SW 1271 (cell line): ENCODE data around the gene SOX1.

Experiments used
- DNase-seq, 2 experiments: peaks; one replicate each; lab custom pipeline; 2025; lab: John Stamatoyannopoulos, UW

Gene SOX1

DNA sequence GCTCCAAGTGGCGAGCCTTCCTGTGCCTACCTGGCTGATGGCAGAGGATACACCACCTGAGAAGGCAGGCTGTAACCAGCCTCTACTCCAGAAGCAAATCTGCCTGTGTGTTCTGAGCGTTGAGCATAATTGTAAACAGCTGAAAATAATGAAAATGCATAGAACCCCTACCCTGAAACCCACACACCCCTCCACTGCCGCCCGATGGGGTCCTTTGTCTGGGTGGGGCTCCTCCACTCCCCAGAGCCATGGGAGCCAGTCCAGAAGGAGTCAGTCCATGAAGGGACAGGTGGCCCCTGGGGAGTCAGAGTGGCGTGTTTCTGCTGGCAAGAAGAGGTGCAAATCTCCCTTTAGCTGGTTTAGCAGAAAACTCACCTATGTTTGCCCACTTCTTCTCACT lies 8.0 kb upstream of the SOX1 start:
- no peak for DNase-seq

DNA sequence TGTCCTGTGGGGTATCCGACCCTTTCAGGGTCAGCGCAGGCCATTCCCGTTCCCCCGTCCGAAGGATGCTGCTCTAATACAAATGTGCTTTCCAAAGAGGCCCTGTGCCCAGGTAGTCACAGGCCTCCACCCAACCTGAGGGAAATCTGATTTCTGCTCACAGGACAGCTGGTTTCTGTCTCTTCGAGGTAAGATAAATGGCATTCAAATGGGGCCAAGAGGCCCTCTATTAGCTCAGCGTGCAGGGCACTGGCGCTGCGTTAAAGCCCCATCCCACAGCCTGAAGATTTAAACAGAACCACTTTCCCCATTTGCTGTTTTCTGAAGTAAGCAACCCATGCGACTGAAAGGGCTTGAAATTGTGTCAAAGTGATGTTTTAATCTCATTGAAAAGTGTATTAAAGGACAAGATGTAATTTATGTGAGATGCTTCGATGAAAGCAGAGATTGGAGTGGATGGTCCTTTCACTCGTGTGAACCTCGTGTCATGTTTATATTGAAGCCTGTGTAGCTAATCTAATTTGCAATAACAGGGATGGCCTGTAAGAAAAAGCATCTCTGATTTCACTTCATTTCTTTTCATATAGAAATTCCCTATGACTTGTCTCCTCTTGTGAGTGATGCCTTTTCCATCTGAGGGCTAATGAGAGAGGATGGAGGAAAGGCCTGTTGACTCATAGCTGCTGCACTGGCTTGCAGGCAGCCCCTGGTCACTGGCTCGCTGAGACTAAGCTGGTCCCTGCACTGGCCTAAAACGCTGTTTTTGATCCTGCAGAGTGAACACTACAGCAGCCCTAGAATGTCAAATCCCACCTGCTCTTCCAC lies 7.3 kb upstream of the SOX1 start:
- DNase-seq: no peak

DNA sequence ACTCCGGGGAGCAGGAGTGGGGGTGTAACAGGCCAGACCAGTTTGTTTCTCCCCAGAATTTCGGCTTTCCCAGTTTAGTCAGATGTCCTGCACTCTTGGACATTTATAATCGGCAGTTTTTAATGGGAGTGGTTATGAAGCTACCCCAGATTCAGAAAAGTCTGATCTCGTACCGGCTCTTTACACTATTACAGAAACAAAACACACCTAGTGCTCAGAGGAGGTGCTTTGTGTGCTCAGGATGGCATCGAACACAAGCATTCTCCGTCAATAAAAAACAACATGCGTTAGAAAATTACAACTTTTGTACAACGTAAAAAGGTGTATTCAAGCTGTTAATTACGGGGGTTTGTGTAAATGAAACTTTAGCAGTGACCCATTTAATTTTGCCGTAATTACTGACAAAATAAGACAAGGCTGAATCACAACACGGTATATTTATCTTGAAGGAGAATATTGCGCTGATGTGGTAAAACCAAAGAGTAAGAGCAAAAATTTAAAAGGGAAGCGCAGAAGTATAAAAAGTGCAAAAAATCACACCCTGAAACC lies 6.6 kb upstream of the SOX1 start:
- no peak for DNase-seq

DNA sequence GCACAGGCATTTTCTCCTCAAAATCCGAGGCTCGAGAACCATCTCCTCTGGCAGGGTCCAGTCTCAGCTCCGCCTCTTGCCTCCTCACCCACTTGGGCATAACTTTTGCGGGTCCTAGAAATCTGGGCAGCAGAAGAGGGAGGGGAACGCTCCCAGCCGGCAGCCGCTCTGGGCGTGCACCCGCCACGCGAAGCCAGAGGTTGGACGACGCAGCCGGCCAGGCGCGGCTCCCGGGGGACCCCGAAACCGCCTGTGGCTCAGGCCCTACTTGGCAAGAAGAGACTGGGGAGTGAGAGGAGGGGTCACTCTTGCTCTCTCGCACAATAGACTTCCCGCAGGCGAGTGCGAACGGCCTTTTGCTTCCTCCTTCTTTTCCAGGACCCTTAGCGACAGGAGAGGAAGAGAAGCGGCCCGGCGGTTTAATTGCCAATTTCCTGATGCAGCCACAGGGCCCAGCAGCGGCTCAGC lies 6.0 kb upstream of the SOX1 start:
- DNase-seq: no peak

DNA sequence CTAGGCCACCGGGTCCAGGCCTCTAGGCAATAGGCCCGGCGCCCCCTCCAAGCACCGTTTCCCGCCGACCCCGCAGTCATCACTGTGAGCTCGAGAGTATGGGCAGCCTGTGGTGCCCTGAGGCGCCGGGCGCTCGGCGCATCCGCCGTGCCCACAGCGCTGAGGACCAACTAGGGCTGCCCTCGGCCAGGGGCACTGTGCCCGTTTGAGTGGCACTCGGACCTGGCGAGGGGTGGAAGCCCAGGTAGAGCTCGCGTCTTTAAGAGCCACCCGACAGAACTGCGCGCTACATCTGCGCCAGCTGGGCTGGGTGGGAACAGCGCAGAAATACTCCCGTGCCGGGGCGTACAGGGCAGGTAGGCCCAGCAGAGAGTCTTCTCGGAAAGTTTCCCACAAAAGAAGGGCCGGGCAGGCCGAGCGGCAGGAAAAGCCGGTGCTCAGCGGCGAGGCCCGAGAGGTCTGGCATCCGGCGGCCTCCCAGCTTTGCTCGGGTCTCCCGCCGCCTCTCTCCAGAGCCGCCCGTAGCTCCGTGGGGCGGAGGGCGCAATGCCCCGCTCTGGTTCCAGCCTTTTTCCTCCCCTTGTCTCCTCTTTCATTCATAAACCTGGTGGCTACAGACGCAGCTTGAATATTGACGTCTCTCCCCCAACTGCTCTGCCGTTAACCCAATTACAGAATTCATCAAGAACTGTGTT lies 5.4 kb upstream of the SOX1 start:
- no peak for DNase-seq

DNA sequence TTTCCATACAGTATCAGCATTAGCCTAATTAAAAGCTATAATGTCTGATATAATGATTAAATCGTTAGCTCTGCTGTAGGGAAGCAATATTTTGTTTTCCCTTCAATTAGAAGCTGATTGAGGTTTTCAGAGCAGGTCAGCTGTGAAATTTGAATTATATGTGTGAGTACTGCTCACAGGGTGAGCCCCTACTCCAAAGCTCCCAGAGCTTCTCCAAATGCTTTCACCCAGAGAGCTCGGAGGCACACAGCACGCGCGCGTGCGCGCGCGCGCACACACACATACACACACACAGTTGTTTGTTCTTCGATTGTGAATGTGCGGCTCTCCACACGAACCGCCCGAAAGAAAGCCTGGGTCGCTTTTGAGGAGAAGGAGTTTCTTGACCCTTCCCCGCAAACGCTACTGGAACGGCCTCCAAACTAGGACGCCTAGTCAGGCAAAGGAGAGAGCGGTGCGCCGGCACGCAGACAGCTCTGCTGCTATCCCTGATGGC lies 4.8 kb upstream of the SOX1 start:
- no peak for DNase-seq

DNA sequence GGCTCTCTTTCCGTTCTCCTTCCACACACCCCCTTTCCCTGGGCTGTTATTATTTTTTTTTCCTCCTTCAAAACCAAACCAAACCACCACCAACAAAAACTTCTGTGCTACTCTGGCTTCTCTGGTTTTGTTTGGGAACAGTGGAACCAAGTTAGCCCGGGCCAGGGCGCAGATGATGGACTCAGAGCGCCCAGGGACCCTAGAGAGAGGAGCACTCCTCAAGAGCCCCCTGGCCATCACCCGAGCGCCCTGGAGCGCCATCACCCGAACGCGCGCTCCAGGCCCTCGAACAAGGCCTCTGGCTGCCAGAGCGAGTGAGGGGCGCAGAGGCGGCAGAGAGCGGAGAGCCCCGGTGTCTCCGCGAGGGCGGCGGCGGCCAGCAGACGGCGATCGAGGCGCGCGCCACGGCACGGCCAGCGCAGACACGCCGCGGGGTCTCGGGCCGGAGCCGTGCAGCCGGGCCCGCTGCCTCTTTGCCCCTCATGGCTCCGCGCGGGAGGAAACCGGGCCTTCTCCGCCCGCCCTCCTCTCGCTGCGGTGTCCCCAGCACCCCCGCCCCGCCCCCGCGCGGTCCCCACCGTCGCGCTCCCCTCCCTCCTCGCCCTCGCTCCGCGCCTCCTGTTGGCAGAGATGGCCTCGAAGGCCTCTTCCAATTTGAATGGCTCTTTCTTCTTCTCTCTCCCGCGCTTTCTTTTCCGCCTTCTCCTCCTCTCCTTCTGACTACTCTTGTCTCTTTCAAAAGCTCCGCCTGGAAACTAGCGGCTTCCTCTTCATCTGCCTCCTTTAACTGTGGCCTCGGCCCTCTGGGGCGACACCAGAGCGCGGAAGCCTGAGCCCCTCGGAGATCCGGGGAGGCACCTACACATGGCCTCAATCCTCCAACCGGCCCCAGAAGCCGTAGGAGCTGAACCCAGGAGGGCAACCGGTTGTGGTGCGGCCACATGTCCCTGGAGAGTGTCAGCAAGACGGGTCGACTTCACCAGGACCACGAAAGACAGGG lies 4.1 kb upstream of the SOX1 start:
- no peak for DNase-seq

DNA sequence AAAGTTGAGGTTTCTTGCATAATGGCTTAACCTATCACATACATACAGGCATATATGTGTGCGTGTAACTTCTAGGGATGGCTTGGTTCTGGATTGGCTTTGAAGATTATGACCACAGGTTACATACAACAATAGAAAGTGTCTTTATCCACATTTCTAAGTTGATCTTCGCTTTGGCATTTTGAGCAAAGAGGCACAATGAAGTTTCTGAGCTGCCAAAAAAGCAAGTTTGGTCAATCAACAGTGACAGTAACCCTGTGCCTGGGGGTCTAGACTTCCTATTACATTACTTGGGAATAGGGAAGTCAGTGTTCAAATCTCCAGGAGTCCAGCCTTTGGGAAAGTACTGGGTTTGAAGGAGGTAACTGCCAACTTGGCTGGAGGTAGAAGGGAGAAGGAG lies 3.1 kb upstream of the SOX1 start:
- DNase-seq: no peak

DNA sequence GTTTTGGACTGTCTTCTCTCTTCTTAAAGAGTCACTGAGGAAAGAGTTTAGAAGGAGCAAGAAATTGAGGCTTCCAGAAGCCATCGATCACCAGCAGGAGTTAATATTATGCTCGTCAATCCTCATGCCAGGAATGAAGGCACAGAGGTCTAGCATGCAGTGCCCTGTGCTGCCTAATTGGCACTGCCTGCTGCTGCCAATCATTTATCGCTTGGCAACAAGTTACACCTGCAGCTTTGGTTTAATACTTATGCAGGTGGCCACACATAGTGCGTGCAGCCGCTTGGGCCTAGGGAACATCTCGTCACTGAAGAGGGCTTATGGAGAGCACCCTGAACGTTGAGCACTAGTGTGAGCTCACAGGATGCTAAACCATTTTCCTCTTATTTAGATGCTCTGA lies 2.7 kb upstream of the SOX1 start:
- DNase-seq: no peak

DNA sequence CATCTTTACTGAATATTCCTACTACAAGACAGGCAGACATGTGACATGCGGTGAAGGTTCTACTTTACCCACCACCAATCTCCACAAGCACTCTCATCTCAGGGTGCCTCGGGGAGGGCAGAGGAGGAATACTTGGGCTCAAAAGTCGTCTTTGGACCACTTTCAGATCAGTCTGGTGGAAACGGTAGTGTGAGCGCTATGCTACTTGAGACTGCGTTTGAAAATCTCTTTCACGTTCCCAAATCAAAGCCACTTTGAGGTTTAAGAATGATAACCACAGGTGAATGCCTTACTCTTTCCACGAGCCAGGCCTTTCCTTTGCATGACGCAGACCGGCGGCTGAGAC lies 1.5 kb upstream of the SOX1 start:
- no peak for DNase-seq

DNA sequence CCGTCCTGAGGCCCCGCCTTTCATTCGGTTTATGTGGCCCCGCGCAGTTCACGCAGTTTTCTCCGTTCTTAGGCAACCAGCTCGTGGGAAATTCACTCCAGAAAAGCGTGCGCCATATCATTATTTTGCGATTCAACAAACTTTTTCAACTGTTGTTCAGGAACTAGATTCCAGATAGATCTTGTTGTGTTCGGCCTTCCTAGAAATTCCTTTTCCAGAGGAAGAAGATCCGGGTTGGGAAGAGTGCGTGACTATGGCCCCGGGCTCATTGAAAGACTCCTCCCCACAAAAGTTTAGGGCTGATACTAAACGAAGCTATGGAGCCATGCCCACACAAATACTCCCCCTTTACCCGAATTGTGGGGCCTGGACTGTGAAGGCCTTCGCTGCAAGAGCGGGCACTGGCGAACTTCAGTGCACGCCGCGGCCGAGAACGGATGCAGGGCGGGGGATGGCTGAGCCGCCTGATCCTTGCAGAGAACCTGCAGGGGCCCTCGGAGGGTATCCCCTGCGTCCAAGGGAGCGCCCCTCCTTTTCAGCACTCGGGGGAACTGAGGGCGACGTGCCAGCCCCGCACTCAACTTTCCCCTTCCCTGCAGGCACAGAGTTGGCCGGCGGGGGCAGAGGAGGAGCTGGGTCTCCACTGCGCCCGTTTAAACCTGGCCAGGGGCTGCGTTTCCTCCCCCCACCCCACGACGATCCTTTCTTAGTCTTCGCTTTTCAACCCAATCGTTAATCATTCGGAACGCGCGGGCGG lies 904 bp upstream of the SOX1 start:
- DNase-seq: no peak

DNA sequence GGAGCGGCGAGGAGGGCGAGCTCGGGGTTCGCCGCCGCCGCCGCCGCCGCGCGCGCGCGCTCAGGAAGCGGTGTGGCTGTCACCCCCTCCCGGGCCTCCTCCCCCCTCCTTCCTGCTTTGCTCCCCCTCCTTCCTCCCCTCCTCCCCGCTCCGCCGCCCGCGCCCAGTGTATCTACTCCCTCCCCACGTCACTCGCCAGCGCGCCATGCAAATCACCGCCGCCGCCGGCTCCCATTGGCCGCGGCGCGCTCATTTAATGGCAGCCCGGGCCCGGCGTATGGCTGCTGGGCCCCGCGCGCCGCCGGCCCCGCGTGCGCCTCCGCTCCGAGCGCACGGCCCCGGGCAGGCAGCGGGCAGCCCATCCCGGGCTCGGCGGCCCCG lies 335 bp upstream of the SOX1 start:
- DNase-seq: no peak

DNA sequence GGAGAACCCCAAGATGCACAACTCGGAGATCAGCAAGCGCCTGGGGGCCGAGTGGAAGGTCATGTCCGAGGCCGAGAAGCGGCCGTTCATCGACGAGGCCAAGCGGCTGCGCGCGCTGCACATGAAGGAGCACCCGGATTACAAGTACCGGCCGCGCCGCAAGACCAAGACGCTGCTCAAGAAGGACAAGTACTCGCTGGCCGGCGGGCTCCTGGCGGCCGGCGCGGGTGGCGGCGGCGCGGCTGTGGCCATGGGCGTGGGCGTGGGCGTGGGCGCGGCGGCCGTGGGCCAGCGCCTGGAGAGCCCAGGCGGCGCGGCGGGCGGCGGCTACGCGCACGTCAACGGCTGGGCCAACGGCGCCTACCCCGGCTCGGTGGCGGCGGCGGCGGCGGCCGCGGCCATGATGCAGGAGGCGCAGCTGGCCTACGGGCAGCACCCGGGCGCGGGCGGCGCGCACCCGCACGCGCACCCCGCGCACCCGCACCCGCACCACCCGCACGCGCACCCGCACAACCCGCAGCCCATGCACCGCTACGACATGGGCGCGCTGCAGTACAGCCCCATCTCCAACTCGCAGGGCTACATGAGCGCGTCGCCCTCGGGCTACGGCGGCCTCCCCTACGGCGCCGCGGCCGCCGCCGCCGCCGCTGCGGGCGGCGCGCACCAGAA lies 1.1 kb downstream of the SOX1 start:
- no peak for DNase-seq

DNA sequence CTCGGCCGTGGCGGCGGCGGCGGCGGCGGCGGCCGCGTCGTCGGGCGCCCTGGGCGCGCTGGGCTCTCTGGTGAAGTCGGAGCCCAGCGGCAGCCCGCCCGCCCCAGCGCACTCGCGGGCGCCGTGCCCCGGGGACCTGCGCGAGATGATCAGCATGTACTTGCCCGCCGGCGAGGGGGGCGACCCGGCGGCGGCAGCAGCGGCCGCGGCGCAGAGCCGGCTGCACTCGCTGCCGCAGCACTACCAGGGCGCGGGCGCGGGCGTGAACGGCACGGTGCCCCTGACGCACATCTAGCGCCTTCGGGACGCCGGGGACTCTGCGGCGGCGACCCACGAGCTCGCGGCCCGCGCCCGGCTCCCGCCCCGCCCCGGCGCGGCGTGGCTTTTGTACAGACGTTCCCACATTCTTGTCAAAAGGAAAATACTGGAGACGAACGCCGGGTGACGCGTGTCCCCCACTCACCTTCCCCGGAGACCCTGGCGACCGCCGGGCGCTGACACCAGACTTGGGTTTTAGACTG lies 1.7 kb downstream of the SOX1 start:
- no peak for DNase-seq

DNA sequence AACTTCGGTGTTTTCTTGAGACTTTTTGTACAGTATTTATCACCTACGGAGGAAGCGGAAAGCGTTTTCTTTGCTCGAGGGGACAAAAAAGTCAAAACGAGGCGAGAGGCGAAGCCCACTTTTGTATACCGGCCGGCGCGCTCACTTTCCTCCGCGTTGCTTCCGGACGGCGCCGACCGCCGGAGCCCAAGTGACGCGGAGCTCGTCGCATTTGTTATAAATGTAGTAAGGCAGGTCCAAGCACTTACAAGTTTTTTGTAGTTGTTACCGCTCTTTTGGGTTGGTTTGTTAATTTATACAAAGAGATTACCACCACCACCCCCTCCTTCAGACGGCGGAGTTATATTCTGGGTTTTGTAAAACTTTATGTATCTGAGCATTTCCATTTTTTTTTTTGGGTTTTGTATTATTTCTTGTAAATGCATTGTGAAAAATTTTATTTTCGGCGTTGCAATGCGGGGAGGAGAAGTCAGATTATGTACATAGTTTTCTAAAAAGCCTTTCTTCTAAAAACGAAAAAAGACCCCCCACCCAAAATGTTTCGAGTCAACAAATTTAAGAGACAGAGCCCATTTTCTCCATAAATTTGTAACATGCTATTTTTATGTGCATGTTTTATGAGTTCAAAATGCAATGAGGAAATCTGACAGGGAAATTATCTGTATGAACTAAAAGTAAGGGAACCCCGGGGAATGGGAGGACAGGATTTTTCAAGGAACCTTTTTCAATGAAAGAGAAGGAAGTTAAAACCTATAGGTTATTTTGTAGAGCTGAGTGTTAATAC lies 2.3 kb downstream of the SOX1 start:
- no peak for DNase-seq

DNA sequence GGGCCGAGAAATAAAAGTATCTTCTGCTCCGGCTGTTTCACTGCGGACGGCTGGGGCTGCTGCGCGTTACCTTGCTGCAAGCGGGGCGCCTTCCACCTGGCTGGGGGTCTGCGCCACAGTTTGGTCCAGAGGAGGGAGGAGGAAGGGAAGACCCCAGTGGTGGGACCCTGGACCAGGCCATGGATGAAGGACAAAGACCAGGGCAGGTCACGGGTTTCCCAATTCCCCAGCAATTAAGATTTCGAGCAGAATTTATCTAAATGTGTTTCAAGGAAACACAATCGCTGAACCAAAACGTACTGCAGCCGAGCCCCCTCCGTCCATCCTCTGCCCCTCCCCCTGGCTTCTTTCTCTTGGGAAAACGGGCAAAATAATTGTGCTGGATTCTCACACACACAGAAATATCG lies 2.9 kb downstream of the SOX1 start:
- DNase-seq: no peak

DNA sequence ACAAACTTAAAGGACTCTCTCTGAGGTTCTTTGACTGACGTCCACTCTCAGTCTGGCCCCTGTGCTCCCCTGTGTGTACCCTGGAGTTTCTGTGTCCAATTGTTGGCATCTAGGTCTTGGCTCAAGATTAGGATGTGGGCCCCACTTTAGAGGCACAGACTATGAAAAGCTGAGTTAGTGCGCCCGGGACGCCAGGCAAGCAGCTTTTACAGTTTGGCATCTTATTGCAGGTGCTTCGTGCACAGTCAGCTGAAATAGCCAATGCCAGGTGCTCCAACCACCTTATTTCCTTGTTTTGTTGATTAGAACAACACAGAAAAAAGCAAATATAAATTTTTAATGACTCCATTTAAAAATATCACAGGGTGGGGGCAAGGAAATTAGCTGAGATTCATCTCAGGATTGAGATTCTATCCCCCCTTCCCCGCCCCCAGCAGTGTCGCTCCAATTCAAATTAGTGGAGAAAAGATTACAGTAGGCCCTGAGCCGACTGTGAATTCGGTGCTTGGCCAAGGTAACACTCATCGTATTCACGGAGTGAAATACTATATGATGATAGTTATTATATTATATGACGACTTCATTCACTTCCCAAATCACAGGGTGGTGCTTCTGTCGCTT lies 4.3 kb downstream of the SOX1 start:
- no peak for DNase-seq

DNA sequence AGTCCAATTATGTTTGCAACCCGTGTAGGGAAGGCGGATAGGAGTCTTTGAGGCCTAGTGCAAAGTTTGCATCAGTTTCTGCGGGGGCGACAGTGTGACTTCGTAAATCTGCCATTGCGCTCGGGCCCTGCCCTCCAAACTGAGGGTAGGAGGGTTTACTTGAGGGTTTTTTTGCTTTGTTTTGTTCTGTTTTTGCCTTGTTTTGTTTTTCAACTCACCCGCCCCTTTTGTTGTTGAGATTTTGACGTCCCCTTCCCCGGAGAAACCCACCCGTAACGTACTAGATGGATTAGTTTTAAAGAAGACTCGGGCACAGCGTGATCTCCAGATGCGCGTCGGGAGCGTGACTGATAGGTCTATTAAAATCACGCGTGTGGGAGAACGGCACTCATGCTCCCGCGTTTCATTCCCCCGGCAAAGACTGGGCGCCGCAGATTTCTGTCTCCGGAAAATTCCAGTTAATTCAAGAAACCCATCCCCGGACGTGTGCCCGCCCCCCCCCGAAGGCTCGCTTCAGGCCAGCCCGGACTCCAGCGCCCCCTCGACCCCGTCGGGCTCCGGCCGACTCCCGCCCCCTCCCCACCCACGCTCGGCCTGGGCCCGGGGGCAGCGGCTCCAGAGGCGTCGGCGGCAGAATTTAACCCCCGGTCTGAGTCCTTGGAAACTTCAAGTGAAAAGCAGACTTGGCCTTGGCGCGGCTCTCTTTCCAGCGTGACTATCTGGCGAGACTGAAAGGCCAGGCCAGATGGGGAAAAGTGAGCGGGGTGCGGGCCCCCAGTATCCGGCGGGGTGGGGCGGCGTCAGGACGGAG lies 5.0 kb downstream of the SOX1 start:
- no peak for DNase-seq
